OCI-LY7 (cell line): ENCODE data around the gene SEMA5A.

ENCODE experiments used
- CTCF ChIP-seq: fragments of 200-600 bp; sonication (generic); conservative IDR thresholded peaks from 2 replicates; pipeline ENCODE4 v1.5.1; 2014; ENCODE audit warnings: mild to moderate bottlenecking, antibody characterized with exemption, low read length, moderate library complexity, mixed read lengths
- EZH2phosphoT487 ChIP-seq: fragments of 200-600 bp; sonication (generic); IDR thresholded peaks from 2 replicates; pipeline ENCODE4 v1.6.1; 2018; ENCODE audit warnings: low read depth, borderline replicate concordance, mild to moderate bottlenecking, mixed run types, antibody characterized with exemption, low read length, moderate library complexity, mixed read lengths

- TF ChIP-seq CTCF, result no peak
- TF ChIP-seq EZH2phosphoT487, result no peak
Observed at GRCh38 chr5:9112520-9113291, 433.2 kb downstream of the SEMA5A start.
